GM12878 (cell line): Measurements from ENCODE around the gene SNRNP25. TPM values are rescaled to one million over a fixed set of nuclear protein-coding genes. Genes with fewer than 3 reads are reported as not detected.

ENCODE experiments used
- ATAC-seq: fragments of 200-7000 bp; cut with Tn5 transposase; 3 replicates; pipeline ENCODE4 v1.9.1; 2020; ENCODE audit warnings: mild to moderate bottlenecking, moderate library complexity
- BruUV-seq: library from RNA; stranded (reverse); fragments of 400-500 nt; replicated peaks from 2 replicates; lab custom pipeline; 2021; lab: Mats Ljungman, UMichigan
- CTCF ChIA-PET: fragments of 300-600 bp; sonication (Branson Sonifier 250); formaldehyde crosslinking; extraction: SDS; loops from one replicate; lab custom pipeline; 2021; ENCODE audit warnings: inconsistent platforms; lab: Yijun Ruan, JAX
- POLR2A ChIA-PET: fragments of 350-600 bp; formaldehyde crosslinking; extraction: SDS; loops from one replicate; lab custom pipeline; 2021; ENCODE audit warnings: inconsistent platforms; lab: Charles Lee
- RAD21 ChIA-PET: fragments of 300-600 bp; sonication (Branson Sonifier 250); formaldehyde crosslinking; loops from one replicate; lab custom pipeline; 2023; ENCODE audit warnings: antibody characterized with exemption; ENCODE audit not compliant: unreplicated experiment; lab: Charles Lee
- SMC1A ChIA-PET: fragments of 300-600 bp; sonication (Branson Sonifier 250); formaldehyde crosslinking; loops from one replicate; lab custom pipeline; 2023; ENCODE audit not compliant: unreplicated experiment, uncharacterized antibody; lab: Charles Lee
- DNase-seq: peaks from one replicate; pipeline ENCODE4 v3.0.0-alpha.2; 2011; ENCODE audit warnings: low read depth, low spot score
- FAIRE-seq: peaks from 3 replicates; lab custom pipeline; 2011; peaks lifted over from hg19 to GRCh38; lab: Jason Lieb, UNC
- H2AFZ ChIP-seq: 2 replicates; pipeline ENCODE4 v1.6.0; 2011; ENCODE audit warnings: low read depth, low read length, control low read depth; ENCODE audit not compliant: control insufficient read depth
- H3K27ac ChIP-seq: 2 replicates; pipeline ENCODE4 v1.5.1; 2011; ENCODE audit warnings: control low read depth; ENCODE audit not compliant: control insufficient read depth, insufficient read depth
- H3K27me3 ChIP-seq, 2 experiments: replicated peaks in 1 of 2; 2 replicates each; pipeline versions ENCODE4 v1.6.0 to v1.6.1; 2011; ENCODE audit warnings: low read length in 1 of 2; ENCODE audit not compliant: control insufficient read depth in 2 of 2, insufficient read depth in 2 of 2
- H3K36me3 ChIP-seq, 2 experiments: 2 replicates each; pipeline ENCODE4 v1.5.1; 2011; ENCODE audit warnings: low read length in 1 of 2; ENCODE audit not compliant: control insufficient read depth in 2 of 2, insufficient read depth in 2 of 2
- H3K4me1 ChIP-seq: 2 replicates; pipeline ENCODE4 v1.6.1; 2011; ENCODE audit warnings: mild to moderate bottlenecking, low read length, moderate library complexity, mixed read lengths; ENCODE audit not compliant: control insufficient read depth, insufficient read depth
- H3K4me2 ChIP-seq: 2 replicates; pipeline ENCODE4 v1.6.0; 2011; ENCODE audit warnings: control low read depth; ENCODE audit not compliant: control insufficient read depth, insufficient read depth
- H3K4me3 ChIP-seq: fragments of 200-600 bp; sonication (generic); 2 replicates; pipeline ENCODE4 v1.5.1; 2016
- H3K79me2 ChIP-seq: 2 replicates; pipeline ENCODE4 v1.6.0; 2011; ENCODE audit warnings: low read length; ENCODE audit not compliant: control insufficient read depth, insufficient read depth
- H3K9ac ChIP-seq: 2 replicates; pipeline ENCODE4 v1.8.0; 2011; ENCODE audit warnings: low read length, control low read depth, mixed read lengths; ENCODE audit not compliant: control insufficient read depth, insufficient read depth
- H3K9me3 ChIP-seq: replicated peaks from 3 replicates; pipeline ENCODE4 v1.5.1; 2011; ENCODE audit warnings: mild to moderate bottlenecking, low read length; ENCODE audit not compliant: control insufficient read depth, insufficient read depth
- H4K20me1 ChIP-seq: 2 replicates; pipeline ENCODE4 v1.6.0; 2011; ENCODE audit not compliant: control insufficient read depth, insufficient read depth
- MLLT1 ChIP-seq: fragments of 450-650 bp; IDR thresholded peaks from 2 replicates; pipeline ENCODE4 v1.6.1; 2016; ENCODE audit warnings: mild to moderate bottlenecking
- PML ChIP-seq: IDR thresholded peaks from 2 replicates; pipeline ENCODE4 v1.6.1; 2012; ENCODE audit warnings: low read length, inconsistent platforms
- POLR2A ChIP-seq: IDR thresholded peaks from 2 replicates; pipeline ENCODE4 v1.6.1; 2011; ENCODE audit warnings: low read depth, mild to moderate bottlenecking, low read length
- POLR2AphosphoS5 ChIP-seq: IDR thresholded peaks from 2 replicates; pipeline ENCODE4 v1.6.1; 2011; ENCODE audit warnings: mild to moderate bottlenecking, low read length, inconsistent platforms
- RUNX3 ChIP-seq: IDR thresholded peaks from 2 replicates; pipeline ENCODE4 v1.6.1; 2012; ENCODE audit warnings: low read length, inconsistent platforms
- WGBS: methylation state at CpG from one replicate; pipeline ENCODE4 v1.1.6; 2016; ENCODE audit warnings: low lambda C conversion rate; ENCODE audit not compliant: insufficient replicate concordance, insufficient coverage; ENCODE audit errors: missing lambda C conversion rate; 5-methylcytosine and 5-hydroxymethylcytosine counted together
- in situ Hi-C: fragments of 300-500 bp; cut with MboI; formaldehyde crosslinking; loops from 9 replicates; pipeline ENCODE4 v1.14.3; 2018; ENCODE audit warnings: mixed read lengths
- intact Hi-C: fragments of 100-400 bp; cut with micrococcal nuclease; formaldehyde crosslinking; loops from one replicate; pipeline ENCODE4 v1.14.2; 2022; ENCODE audit not compliant: unreplicated experiment
- polyA plus RNA-seq, 11 experiments: library from polyadenylated mRNA; depleted of rRNA in 4 of 11; unstranded in 6 of 11; stranded (reverse) in 5 of 11; fragments of >200 nt; fragmentation: Nextera tagmentation in 4 of 11; fragmentation: Illumina TruSeq in 1 of 11; extraction: Ambion mirVana in 4 of 11; extraction: Trizol in 1 of 11; gene quantifications; 1 replicate in 1 of 11; 2 replicates in 10 of 11; pipeline versions ENCODE4 v1.2.1 to v1.2.3, GENCODE V29; 2011 to 2016; ENCODE audit warnings: inconsistent platforms in 2 of 11, missing spikeins in 2 of 11, low read depth in 1 of 11
- total RNA-seq, 4 experiments: library from RNA; depleted of rRNA in 3 of 4; stranded (reverse); fragments of >200 nt in 3 of 4; fragmentation: Illumina TruSeq in 1 of 4; extraction: Trizol in 1 of 4; gene quantifications; 2 replicates each; pipeline versions ENCODE4 v1.2.1 to v1.2.3, GENCODE V29; 2013 to 2021
- TF ChIP-seq, protein P1 (sequence below): fragments of 450-650 bp; IDR thresholded peaks from 2 replicates; pipeline ENCODE4 v1.6.1; 2017; ENCODE audit warnings: mild to moderate bottlenecking, moderate library complexity

The SNRNP25 gene
- total and polyA plus RNA-seq, 10 of the 15 experiments (the other 5 are each of a cell fraction or from before 2014, with no cell fraction given): 40.9 to 138 (median 67.2) TPM

- ChIA-PET CTCF (interaction anchor here (1.2 to 3.5 kb wide), 4 partner anchors 10 to 32 kb away, joined by 3 to 27 read pairs (median 16); no protein-coding TSS in a partner anchor), SMC1A (interaction anchor here (1.8 to 2.4 kb wide), 2 partner anchors 10 to 20 kb away, joined by 7 to 9 read pairs; no protein-coding TSS in a partner anchor), RAD21 (interaction anchor here (1.4 to 2.2 kb wide), 3 partner anchors 11 to 20 kb away, joined by 3 to 12 read pairs (median 6); no protein-coding TSS in a partner anchor), POLR2A (no interaction called here)
- no peak overlapping the region for H3K9ac ChIP-seq
- DNase-seq (no peak), ATAC-seq (no peak), FAIRE-seq (no peak)
- H3K36me3 ChIP-seq: peaks cover 9 to 23% of the 10 kb centered on the region in 2 experiments; a peak in 3 of 4 replicates
- no peaks in the 10 kb centered on the region for H3K79me2 ChIP-seq
- H3K27ac ChIP-seq: no peak overlapping the region
- 70% methylated on average over 9 of the region's 9 CpGs for WGBS
- H3K27me3 ChIP-seq: no peaks in the 10 kb centered on the region
- no peaks in the 10 kb centered on the region for H4K20me1 ChIP-seq
- TF ChIP-seq POLR2A: peak; percentile 8; the same call in 1 of the 2 replicates
- TF ChIP-seq RUNX3: no peak
- TF ChIP-seq PML: no peak
- 0 out of 2 replicates have a peak, but pooled peaks have one; percentile 6 for TF ChIP-seq POLR2AphosphoS5
- no peak for TF ChIP-seq MLLT1
- TF ChIP-seq, protein P1, sequence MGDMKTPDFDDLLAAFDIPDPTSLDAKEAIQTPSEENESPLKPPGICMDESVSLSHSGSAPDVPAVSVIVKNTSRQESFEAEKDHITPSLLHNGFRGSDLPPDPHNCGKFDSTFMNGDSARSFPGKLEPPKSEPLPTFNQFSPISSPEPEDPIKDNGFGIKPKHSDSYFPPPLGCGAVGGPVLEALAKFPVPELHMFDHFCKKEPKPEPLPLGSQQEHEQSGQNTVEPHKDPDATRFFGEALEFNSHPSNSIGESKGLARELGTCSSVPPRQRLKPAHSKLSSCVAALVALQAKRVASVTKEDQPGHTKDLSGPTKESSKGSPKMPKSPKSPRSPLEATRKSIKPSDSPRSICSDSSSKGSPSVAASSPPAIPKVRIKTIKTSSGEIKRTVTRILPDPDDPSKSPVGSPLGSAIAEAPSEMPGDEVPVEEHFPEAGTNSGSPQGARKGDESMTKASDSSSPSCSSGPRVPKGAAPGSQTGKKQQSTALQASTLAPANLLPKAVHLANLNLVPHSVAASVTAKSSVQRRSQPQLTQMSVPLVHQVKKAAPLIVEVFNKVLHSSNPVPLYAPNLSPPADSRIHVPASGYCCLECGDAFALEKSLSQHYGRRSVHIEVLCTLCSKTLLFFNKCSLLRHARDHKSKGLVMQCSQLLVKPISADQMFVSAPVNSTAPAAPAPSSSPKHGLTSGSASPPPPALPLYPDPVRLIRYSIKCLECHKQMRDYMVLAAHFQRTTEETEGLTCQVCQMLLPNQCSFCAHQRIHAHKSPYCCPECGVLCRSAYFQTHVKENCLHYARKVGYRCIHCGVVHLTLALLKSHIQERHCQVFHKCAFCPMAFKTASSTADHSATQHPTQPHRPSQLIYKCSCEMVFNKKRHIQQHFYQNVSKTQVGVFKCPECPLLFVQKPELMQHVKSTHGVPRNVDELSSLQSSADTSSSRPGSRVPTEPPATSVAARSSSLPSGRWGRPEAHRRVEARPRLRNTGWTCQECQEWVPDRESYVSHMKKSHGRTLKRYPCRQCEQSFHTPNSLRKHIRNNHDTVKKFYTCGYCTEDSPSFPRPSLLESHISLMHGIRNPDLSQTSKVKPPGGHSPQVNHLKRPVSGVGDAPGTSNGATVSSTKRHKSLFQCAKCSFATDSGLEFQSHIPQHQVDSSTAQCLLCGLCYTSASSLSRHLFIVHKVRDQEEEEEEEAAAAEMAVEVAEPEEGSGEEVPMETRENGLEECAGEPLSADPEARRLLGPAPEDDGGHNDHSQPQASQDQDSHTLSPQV: no peak
- BruUV-seq: no TSS peak
- in situ Hi-C loops (no loop called here), intact Hi-C loops (no loop called here)
- no peak overlapping the region for H2AFZ ChIP-seq
- no peaks in the 10 kb centered on the region for H3K9me3 ChIP-seq
- H3K4me2 ChIP-seq: no peak overlapping the region
- H3K4me3 ChIP-seq: no peak overlapping the region
- H3K4me1 ChIP-seq: peaks cover 17% of the 10 kb centered on the region
These were observed 32.2 kb downstream of the SNRNP25 start for GRCh38 chr16:85865-86264.
